Endothelial cell of umbilical vein (primary cell): ENCODE data around the gene PLK5.

Experiments
- EZH2 ChIP-seq: IDR thresholded peaks from 2 replicates; pipeline ENCODE4 v1.6.1; 2012; ENCODE audit warnings: borderline replicate concordance, low read depth, mild to moderate bottlenecking, moderate library complexity, low read length, inconsistent platforms; ENCODE audit not compliant: severe bottlenecking
- JUN ChIP-seq: IDR thresholded peaks from 2 replicates; pipeline ENCODE4 v1.6.1; 2011; ENCODE audit warnings: borderline replicate concordance, low read depth; ENCODE audit not compliant: insufficient read length, insufficient read depth
- POLR2A ChIP-seq: IDR thresholded peaks from 2 replicates; pipeline ENCODE4 v1.6.1; 2012; ENCODE audit warnings: low read depth, mild to moderate bottlenecking, control low read depth, low read length
- TF ChIP-seq, protein P1 (sequence below), 2 donors: IDR thresholded peaks; 1 replicate in 1 of 2; 2 replicates in 1 of 2; pipeline ENCODE4 v1.5.1; 2011; ENCODE audit warnings: low read length in 2 of 2, mild to moderate bottlenecking in 2 of 2, moderate library complexity in 2 of 2, control low read depth in 1 of 2, inconsistent platforms in 1 of 2, low read depth in 1 of 2; ENCODE audit not compliant: insufficient read depth in 1 of 2; ENCODE audit errors: extremely low read depth in 1 of 2

DNA sequence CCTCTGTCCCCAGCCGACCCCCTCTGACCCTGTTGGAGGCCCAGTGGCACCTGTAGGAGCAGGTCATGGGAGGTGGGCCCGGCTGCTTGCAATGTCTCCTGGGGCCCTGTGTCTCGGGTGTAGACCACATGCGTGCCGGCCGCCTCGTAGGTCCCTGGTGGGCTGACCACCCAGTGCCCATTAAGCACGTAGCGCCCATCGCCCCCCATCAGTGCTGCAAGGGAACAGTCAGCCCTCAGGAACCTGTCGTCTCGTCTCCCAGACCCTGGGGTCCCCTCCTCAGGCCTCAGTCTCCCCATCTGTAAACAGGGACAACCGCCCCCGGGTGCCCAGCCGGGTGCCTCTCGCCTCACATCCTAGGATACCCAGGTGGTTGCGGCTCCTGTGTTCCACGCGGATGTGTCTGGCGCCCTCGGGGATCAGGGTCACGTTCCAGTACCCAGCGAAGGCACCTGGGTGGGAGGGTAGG, 16.7 kb upstream of the PLK5 start:
- TF ChIP-seq, protein P1, sequence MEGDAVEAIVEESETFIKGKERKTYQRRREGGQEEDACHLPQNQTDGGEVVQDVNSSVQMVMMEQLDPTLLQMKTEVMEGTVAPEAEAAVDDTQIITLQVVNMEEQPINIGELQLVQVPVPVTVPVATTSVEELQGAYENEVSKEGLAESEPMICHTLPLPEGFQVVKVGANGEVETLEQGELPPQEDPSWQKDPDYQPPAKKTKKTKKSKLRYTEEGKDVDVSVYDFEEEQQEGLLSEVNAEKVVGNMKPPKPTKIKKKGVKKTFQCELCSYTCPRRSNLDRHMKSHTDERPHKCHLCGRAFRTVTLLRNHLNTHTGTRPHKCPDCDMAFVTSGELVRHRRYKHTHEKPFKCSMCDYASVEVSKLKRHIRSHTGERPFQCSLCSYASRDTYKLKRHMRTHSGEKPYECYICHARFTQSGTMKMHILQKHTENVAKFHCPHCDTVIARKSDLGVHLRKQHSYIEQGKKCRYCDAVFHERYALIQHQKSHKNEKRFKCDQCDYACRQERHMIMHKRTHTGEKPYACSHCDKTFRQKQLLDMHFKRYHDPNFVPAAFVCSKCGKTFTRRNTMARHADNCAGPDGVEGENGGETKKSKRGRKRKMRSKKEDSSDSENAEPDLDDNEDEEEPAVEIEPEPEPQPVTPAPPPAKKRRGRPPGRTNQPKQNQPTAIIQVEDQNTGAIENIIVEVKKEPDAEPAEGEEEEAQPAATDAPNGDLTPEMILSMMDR (IDR thresholded peaks at IDR 0.05; ENCODE audit: extremely low read depth in 1 of 2, insufficient read depth in 1 of 2, low read depth in 1 of 2, low read length in 2 of 2), result no peak
- TF ChIP-seq EZH2 (no peak), POLR2A (no peak), JUN (no peak)
